DOHH2 (cell line): ENCODE results near the gene HLA-A.

Experiments used
- CTCF ChIP-seq: fragments of 200-600 bp; sonication (generic); IDR thresholded peaks from one replicate; pipeline ENCODE4 v1.5.1; 2014; ENCODE audit warnings: antibody characterized with exemption, mild to moderate bottlenecking, low read depth, low read length; ENCODE audit not compliant: poor library complexity, severe bottlenecking
- EZH2phosphoT487 ChIP-seq: fragments of 200-600 bp; sonication (generic); IDR thresholded peaks from 2 replicates; pipeline ENCODE4 v1.6.1; 2017; ENCODE audit warnings: borderline replicate concordance, mild to moderate bottlenecking, antibody characterized with exemption, low read length, moderate library complexity, mixed read lengths

- TF ChIP-seq CTCF (no peak), EZH2phosphoT487 (no peak)
Observed at GRCh38 chr6:29899281-29899680, 43.1 kb upstream of the HLA-A start.
